HepG2 (cell line): ENCODE measurements around the gene ZNF155. TPM values are rescaled to one million over a fixed set of nuclear protein-coding genes. Genes with fewer than 3 reads are reported as not detected.
A peak's percentile ranks its signal among the peaks of the same experiment; 100 is the strongest.

Experiments used
- ARID2 ChIP-seq: sonication (generic); formaldehyde crosslinking; IDR thresholded peaks from 2 replicates; pipeline ENCODE4 v1.8.1; 2022; ENCODE audit warnings: mild to moderate bottlenecking, missing genetic modification reagents, borderline replicate concordance
- BHLHE40 ChIP-seq: IDR thresholded peaks from 2 replicates; pipeline ENCODE4 v1.6.1; 2011; ENCODE audit warnings: low read length, improper control_type of control experiment
- CC2D1A ChIP-seq: sonication (generic); formaldehyde crosslinking; IDR thresholded peaks from 2 replicates; pipeline ENCODE4 v1.8.1; 2023; ENCODE audit warnings: mild to moderate bottlenecking, missing genetic modification reagents
- EP300 ChIP-seq, 3 experiments: sonication (generic) in 1 of 3; formaldehyde crosslinking in 1 of 3; IDR thresholded peaks; 2 replicates each; pipeline versions ENCODE4 v1.5.1 to v1.6.1; 2011 to 2020; ENCODE audit warnings: low read depth in 2 of 3, low read length in 2 of 3, borderline replicate concordance in 1 of 3, improper control_type of control experiment in 1 of 3, mild to moderate bottlenecking in 1 of 3, missing genetic modification reagents in 1 of 3, moderate library complexity in 1 of 3
- HNF1A ChIP-seq, 2 experiments: sonication (generic) in 1 of 2; formaldehyde crosslinking in 1 of 2; IDR thresholded peaks; 2 replicates each; pipeline versions ENCODE4 v1.4.0 to v1.6.1; 2016 to 2020; ENCODE audit warnings: borderline replicate concordance in 1 of 2, low read depth in 1 of 2, mild to moderate bottlenecking in 1 of 2, missing genetic modification reagents in 1 of 2
- MAZ ChIP-seq, 2 experiments: sonication (generic) in 1 of 2; formaldehyde crosslinking in 1 of 2; IDR thresholded peaks; 2 replicates each; pipeline versions ENCODE4 v1.5.0 to v1.6.1; 2012 to 2020; ENCODE audit warnings: low read depth in 2 of 2, mild to moderate bottlenecking in 2 of 2, borderline replicate concordance in 1 of 2, improper control_type of control experiment in 1 of 2, low read length in 1 of 2, missing genetic modification reagents in 1 of 2, moderate library complexity in 1 of 2
- MEIS2 ChIP-seq: sonication (generic); formaldehyde crosslinking; IDR thresholded peaks from 2 replicates; pipeline ENCODE4 v1.9.0; 2021; ENCODE audit warnings: mild to moderate bottlenecking, missing genetic modification reagents
- ONECUT2 ChIP-seq: sonication (generic); formaldehyde crosslinking; IDR thresholded peaks from 2 replicates; pipeline ENCODE4 v1.4.0; 2020; ENCODE audit warnings: missing genetic modification reagents
- ZBTB3 ChIP-seq: sonication (generic); formaldehyde crosslinking; IDR thresholded peaks from 2 replicates; pipeline ENCODE4 v1.4.0; 2020; ENCODE audit warnings: low read depth, mild to moderate bottlenecking, moderate library complexity, missing genetic modification reagents, borderline replicate concordance
- ZNF354B ChIP-seq: sonication (generic); formaldehyde crosslinking; IDR thresholded peaks from 2 replicates; pipeline ENCODE4 v1.8.0; 2022; ENCODE audit warnings: mild to moderate bottlenecking, missing genetic modification reagents
- ZNF431 ChIP-seq: sonication (generic); formaldehyde crosslinking; IDR thresholded peaks from 2 replicates; pipeline ENCODE4 v1.9.0; 2022; ENCODE audit warnings: missing genetic modification reagents, low read depth, mild to moderate bottlenecking, borderline replicate concordance
- ZNF557 ChIP-seq: sonication (generic); formaldehyde crosslinking; IDR thresholded peaks from 2 replicates; pipeline ENCODE4 v1.4.0; 2020; ENCODE audit warnings: missing genetic modification reagents
- ZNF614 ChIP-seq: IDR thresholded peaks from 2 replicates; pipeline ENCODE4 v1.6.1; 2018; ENCODE audit warnings: missing biosample characterization, missing genetic modification reagents, inconsistent platforms, borderline replicate concordance
- ZNF782 ChIP-seq: sonication (generic); formaldehyde crosslinking; IDR thresholded peaks from 2 replicates; pipeline ENCODE4 v1.4.0; 2020; ENCODE audit warnings: missing genetic modification reagents, mild to moderate bottlenecking, borderline replicate concordance
- polyA plus RNA-seq, 8 experiments: library from polyadenylated mRNA; depleted of rRNA in 3 of 8; stranded (reverse) in 7 of 8; unstranded in 1 of 8; fragments of >200 nt; fragmentation: Illumina TruSeq in 4 of 8; extraction: Trizol in 4 of 8; gene quantifications; 2 replicates each; pipeline versions ENCODE4 v1.2.1 to v1.2.3, GENCODE V29; 2011 to 2016; ENCODE audit warnings: low read depth in 4 of 8, missing spikeins in 1 of 8, mixed read lengths in 1 of 8; ENCODE audit not compliant: insufficient read depth in 1 of 8
- total RNA-seq, 5 experiments: library from RNA; depleted of rRNA; stranded (reverse); fragments of >200 nt; fragmentation: Illumina TruSeq; extraction: Trizol; gene quantifications; 2 replicates each; pipeline ENCODE4 v1.2.3, GENCODE V29; 2016; ENCODE audit warnings: low read depth in 1 of 5
- TF ChIP-seq, protein P1 (sequence below): sonication (generic); formaldehyde crosslinking; IDR thresholded peaks from 2 replicates; pipeline ENCODE4 v1.5.1; 2020; ENCODE audit warnings: mild to moderate bottlenecking, missing genetic modification reagents, borderline replicate concordance
- TF ChIP-seq, protein P2 (sequence below): sonication (generic); formaldehyde crosslinking; IDR thresholded peaks from 2 replicates; pipeline ENCODE4 v1.5.0; 2020; ENCODE audit warnings: missing genetic modification reagents
- TF ChIP-seq, protein P3 (sequence below): sonication (generic); formaldehyde crosslinking; IDR thresholded peaks from 2 replicates; pipeline ENCODE4 v1.9.0; 2022; ENCODE audit warnings: missing genetic modification reagents, mild to moderate bottlenecking, borderline replicate concordance

ZNF155 gene
- total and polyA plus RNA-seq, 2 of the 13 experiments (the other 11 are each of a cell fraction or from before 2014, with no cell fraction given), result 2.5 to 3.6 TPM

- TF ChIP-seq CC2D1A (CRISPR knock-in tag), result 0 out of 2 replicates have a peak, but pooled peaks have one; percentile 10
- 0 out of 2 replicates have a peak, but pooled peaks have one; percentile 58 for TF ChIP-seq ZNF782 (CRISPR knock-in tag)
- no peak for TF ChIP-seq MAZ (IDR thresholded peaks at IDR 0.05; ENCODE audit: borderline replicate concordance, low read depth, low read length)
- no peak for TF ChIP-seq MAZ (CRISPR knock-in tag; IDR thresholded peaks at IDR 0.05; ENCODE audit: low read depth)
- no peak for TF ChIP-seq ARID2 (CRISPR knock-in tag)
- TF ChIP-seq, protein P1, sequence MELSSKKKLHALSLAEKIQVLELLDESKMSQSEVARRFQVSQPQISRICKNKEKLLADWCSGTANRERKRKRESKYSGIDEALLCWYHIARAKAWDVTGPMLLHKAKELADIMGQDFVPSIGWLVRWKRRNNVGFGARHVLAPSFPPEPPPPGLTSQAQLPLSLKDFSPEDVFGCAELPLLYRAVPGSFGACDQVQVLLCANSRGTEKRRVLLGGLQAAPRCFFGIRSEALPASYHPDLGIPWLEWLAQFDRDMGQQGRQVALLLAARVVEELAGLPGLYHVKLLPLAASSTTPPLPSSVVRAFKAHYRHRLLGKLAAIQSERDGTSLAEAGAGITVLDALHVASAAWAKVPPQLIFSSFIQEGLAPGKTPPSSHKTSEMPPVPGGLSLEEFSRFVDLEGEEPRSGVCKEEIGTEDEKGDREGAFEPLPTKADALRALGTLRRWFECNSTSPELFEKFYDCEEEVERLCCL, result no peak
- TF ChIP-seq ONECUT2 (CRISPR knock-in tag), result peak; percentile 16; the same call in 1 of the 2 replicates
- no peak for TF ChIP-seq ZNF614 (CRISPR knock-in tag)
- TF ChIP-seq HNF1A (IDR thresholded peaks at IDR 0.05; ENCODE audit: low read depth), result 0 out of 2 replicates have a peak, but pooled peaks have one; percentile 27
- no peak for TF ChIP-seq HNF1A (CRISPR knock-in tag; IDR thresholded peaks at IDR 0.05; ENCODE audit: borderline replicate concordance)
- TF ChIP-seq, protein P2, sequence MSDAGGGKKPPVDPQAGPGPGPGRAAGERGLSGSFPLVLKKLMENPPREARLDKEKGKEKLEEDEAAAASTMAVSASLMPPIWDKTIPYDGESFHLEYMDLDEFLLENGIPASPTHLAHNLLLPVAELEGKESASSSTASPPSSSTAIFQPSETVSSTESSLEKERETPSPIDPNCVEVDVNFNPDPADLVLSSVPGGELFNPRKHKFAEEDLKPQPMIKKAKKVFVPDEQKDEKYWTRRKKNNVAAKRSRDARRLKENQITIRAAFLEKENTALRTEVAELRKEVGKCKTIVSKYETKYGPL, result no peak
- TF ChIP-seq ZNF354B (CRISPR knock-in tag), result no peak
- TF ChIP-seq ZNF557 (CRISPR knock-in tag), result 0 out of 2 replicates have a peak, but pooled peaks have one; percentile 63
- TF ChIP-seq EP300 (IDR thresholded peaks at IDR 0.05; ENCODE audit: low read depth in 2 of 2, low read length in 2 of 2), result no peak
- no peak for TF ChIP-seq EP300 (CRISPR knock-in tag; IDR thresholded peaks at IDR 0.05; ENCODE audit: borderline replicate concordance)
- no peak for TF ChIP-seq ZBTB3 (CRISPR knock-in tag)
- TF ChIP-seq ZNF431 (CRISPR knock-in tag), result 0 out of 2 replicates have a peak, but pooled peaks have one; percentile 11
- TF ChIP-seq, protein P3, sequence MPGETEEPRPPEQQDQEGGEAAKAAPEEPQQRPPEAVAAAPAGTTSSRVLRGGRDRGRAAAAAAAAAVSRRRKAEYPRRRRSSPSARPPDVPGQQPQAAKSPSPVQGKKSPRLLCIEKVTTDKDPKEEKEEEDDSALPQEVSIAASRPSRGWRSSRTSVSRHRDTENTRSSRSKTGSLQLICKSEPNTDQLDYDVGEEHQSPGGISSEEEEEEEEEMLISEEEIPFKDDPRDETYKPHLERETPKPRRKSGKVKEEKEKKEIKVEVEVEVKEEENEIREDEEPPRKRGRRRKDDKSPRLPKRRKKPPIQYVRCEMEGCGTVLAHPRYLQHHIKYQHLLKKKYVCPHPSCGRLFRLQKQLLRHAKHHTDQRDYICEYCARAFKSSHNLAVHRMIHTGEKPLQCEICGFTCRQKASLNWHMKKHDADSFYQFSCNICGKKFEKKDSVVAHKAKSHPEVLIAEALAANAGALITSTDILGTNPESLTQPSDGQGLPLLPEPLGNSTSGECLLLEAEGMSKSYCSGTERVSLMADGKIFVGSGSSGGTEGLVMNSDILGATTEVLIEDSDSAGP, result peak; percentile 26; the same call in 1 of the 2 replicates
- no peak for TF ChIP-seq BHLHE40
- TF ChIP-seq MEIS2 (CRISPR knock-in tag), result peak; percentile 57; the same call in 1 of the 2 replicates
These were observed 18.8 kb downstream of the ZNF155 start, which contains the start of gene ZNF230 (continued) for GRCh38 chr19:44002566-44003460.
